B cell (primary cell): ENCODE data around the gene CTSA. TPM values are rescaled to one million over a fixed set of nuclear protein-coding genes. Genes with fewer than 3 reads are reported as not detected.

Source experiments
- ATAC-seq: fragments of 200-7000 bp; cut with Tn5 transposase; one replicate; pipeline ENCODE4 v1.10.0; 2021; ENCODE audit warnings: low read depth, mild to moderate bottlenecking, moderate number of reproducible peaks, moderate library complexity
- CTCF ChIA-PET: fragments of 350-600 bp; sonication (Branson Sonifier 250); formaldehyde crosslinking; loops from one replicate; lab custom pipeline; 2021; ENCODE audit warnings: antibody characterized with exemption, inconsistent platforms; lab: Charles Lee
- POLR2A ChIA-PET: fragments of 350-600 bp; sonication (Branson Sonifier 250); formaldehyde crosslinking; loops from one replicate; lab custom pipeline; 2021; ENCODE audit warnings: antibody characterized with exemption; lab: Charles Lee
- DNase-seq: peaks from one replicate; pipeline ENCODE4 v3.0.0; 2013
- H2AFZ ChIP-seq: 2 replicates; pipeline ENCODE4 v1.6.1; 2012; ENCODE audit warnings: mild to moderate bottlenecking, low read depth, low read length; ENCODE audit not compliant: insufficient read depth, poor library complexity, severe bottlenecking
- H3K27ac ChIP-seq, 2 donors: 1 replicate in 1 of 2; 2 replicates in 1 of 2; pipeline ENCODE4 v1.5.1; 2012 to 2013; ENCODE audit warnings: low read length in 2 of 2, mild to moderate bottlenecking in 2 of 2, moderate library complexity in 1 of 2
- H3K27me3 ChIP-seq, 4 experiments: fragments of 200-600 bp in 1 of 4; sonication (generic) in 1 of 4; replicated peaks in 1 of 4; 1 replicate in 2 of 4; 2 replicates in 2 of 4; pipeline versions ENCODE4 v1.6.1 to v1.7.0; 2013 to 2016; ENCODE audit warnings: low read length in 3 of 4, mild to moderate bottlenecking in 2 of 4, mixed read lengths in 1 of 4, moderate library complexity in 1 of 4; ENCODE audit not compliant: insufficient read depth in 4 of 4, control insufficient read depth in 3 of 4; ENCODE audit errors: control extremely low read depth in 1 of 4
- H3K36me3 ChIP-seq, 2 experiments: replicated peaks in 1 of 2; 1 replicate in 1 of 2; 2 replicates in 1 of 2; pipeline versions ENCODE4 v1.6.1 to v1.7.1; 2013; ENCODE audit warnings: low read length in 1 of 2; ENCODE audit not compliant: insufficient read depth in 2 of 2, control insufficient read depth in 1 of 2; ENCODE audit errors: control extremely low read depth in 1 of 2, extremely low read depth in 1 of 2
- H3K4me1 ChIP-seq, 2 donors: fragments of 200-600 bp in 1 of 2; sonication (generic) in 1 of 2; 1 replicate in 1 of 2; 2 replicates in 1 of 2; pipeline versions ENCODE4 v1.5.1 to v1.6.1; 2013 to 2017; ENCODE audit warnings: low read length in 2 of 2; ENCODE audit not compliant: control insufficient read depth in 2 of 2, insufficient read depth in 2 of 2
- H3K4me2 ChIP-seq: replicated peaks from 2 replicates; pipeline ENCODE3; 2012; ENCODE audit warnings: mild to moderate bottlenecking, low read depth, low read length; ENCODE audit not compliant: poor library complexity, severe bottlenecking
- H3K4me3 ChIP-seq, 5 experiments: fragments of 200-600 bp in 1 of 5; sonication (generic) in 1 of 5; 1 replicate in 3 of 5; 2 replicates in 2 of 5; pipeline versions ENCODE4 v1.5.1 to v1.7.0; 2011 to 2016; ENCODE audit warnings: low read length in 4 of 5, mild to moderate bottlenecking in 4 of 5, low read depth in 2 of 5, control low read depth in 1 of 5, moderate library complexity in 1 of 5; ENCODE audit not compliant: insufficient read depth in 1 of 5; ENCODE audit errors: control extremely low read depth in 1 of 5, extremely low read depth in 1 of 5
- H3K79me2 ChIP-seq: fragments of 200-600 bp; sonication (generic); one replicate; pipeline ENCODE4 v1.6.0; 2016; ENCODE audit warnings: low read length; ENCODE audit not compliant: control insufficient read depth, insufficient read depth
- H3K9ac ChIP-seq: fragments of 200-600 bp; sonication (generic); 2 replicates; pipeline ENCODE4 v1.6.1; 2017; ENCODE audit warnings: mild to moderate bottlenecking, low read length, moderate library complexity
- H3K9me3 ChIP-seq, 3 donors: one replicate each; pipeline versions ENCODE4 v1.6.1 to v1.7.1; 2013; ENCODE audit warnings: low read length in 2 of 3; ENCODE audit not compliant: control insufficient read depth in 2 of 3, insufficient read depth in 1 of 3; ENCODE audit errors: control extremely low read depth in 1 of 3
- H4K20me1 ChIP-seq: 2 replicates; pipeline ENCODE4 v1.6.0; 2012; ENCODE audit warnings: mild to moderate bottlenecking, low read length; ENCODE audit not compliant: insufficient read depth, control insufficient read depth, poor library complexity, severe bottlenecking
- H3K27ac Mint-ChIP-seq: one replicate; pipeline ENCODE4 v1.8.0; 2021; ENCODE audit warnings: mixed read lengths
- H3K27me3 Mint-ChIP-seq: one replicate; pipeline ENCODE4 v1.8.0; 2021; ENCODE audit warnings: mixed read lengths
- H3K4me1 Mint-ChIP-seq: one replicate; pipeline ENCODE4 v1.8.0; 2021; ENCODE audit warnings: mixed read lengths
- H3K4me3 Mint-ChIP-seq: one replicate; pipeline ENCODE4 v1.8.0; 2021; ENCODE audit warnings: mixed read lengths
- H3K9me3 Mint-ChIP-seq: one replicate; pipeline ENCODE4 v1.8.0; 2022; ENCODE audit warnings: mixed read lengths; ENCODE audit not compliant: insufficient read depth
- EZH2 ChIP-seq: IDR thresholded peaks from 2 replicates; pipeline ENCODE4 v1.6.1; 2012; ENCODE audit warnings: borderline replicate concordance, low read depth, mild to moderate bottlenecking, moderate library complexity, low read length; ENCODE audit not compliant: insufficient read depth, poor library complexity, severe bottlenecking
- WGBS: methylation state at CpG from one replicate; pipeline ENCODE4 v1.1.5; 2013; ENCODE audit warnings: missing lambda C conversion rate; ENCODE audit not compliant: insufficient coverage; 5-methylcytosine and 5-hydroxymethylcytosine counted together
- intact Hi-C: fragments of 100-400 bp; cut with micrococcal nuclease; formaldehyde crosslinking; loops from one replicate; pipeline ENCODE4 v1.10.0; 2022
- polyA plus RNA-seq: library from polyadenylated mRNA; depleted of rRNA; stranded (reverse); fragments of >200 nt; gene quantifications from 2 replicates; pipeline ENCODE4 v1.2.3, GENCODE V29; 2012
- total RNA-seq, 2 donors: library from RNA; stranded (reverse); fragments of 120-200 nt in 1 of 2; gene quantifications; 1 replicate in 1 of 2; 2 replicates in 1 of 2; pipeline versions ENCODE4 v1.2.3 to v1.2.4, GENCODE V29; 2013 to 2022
- TF ChIP-seq, protein P1 (sequence below): fragments of 200-600 bp; IDR thresholded peaks from one replicate; pipeline ENCODE4 v1.8.0; 2022; ENCODE audit warnings: antibody characterized with exemption, mild to moderate bottlenecking

The CTSA gene
- total and polyA plus RNA-seq, 2 donors (not counting 1 experiment from before 2014, with no cell fraction given), result 100 to 107 TPM

DNA sequence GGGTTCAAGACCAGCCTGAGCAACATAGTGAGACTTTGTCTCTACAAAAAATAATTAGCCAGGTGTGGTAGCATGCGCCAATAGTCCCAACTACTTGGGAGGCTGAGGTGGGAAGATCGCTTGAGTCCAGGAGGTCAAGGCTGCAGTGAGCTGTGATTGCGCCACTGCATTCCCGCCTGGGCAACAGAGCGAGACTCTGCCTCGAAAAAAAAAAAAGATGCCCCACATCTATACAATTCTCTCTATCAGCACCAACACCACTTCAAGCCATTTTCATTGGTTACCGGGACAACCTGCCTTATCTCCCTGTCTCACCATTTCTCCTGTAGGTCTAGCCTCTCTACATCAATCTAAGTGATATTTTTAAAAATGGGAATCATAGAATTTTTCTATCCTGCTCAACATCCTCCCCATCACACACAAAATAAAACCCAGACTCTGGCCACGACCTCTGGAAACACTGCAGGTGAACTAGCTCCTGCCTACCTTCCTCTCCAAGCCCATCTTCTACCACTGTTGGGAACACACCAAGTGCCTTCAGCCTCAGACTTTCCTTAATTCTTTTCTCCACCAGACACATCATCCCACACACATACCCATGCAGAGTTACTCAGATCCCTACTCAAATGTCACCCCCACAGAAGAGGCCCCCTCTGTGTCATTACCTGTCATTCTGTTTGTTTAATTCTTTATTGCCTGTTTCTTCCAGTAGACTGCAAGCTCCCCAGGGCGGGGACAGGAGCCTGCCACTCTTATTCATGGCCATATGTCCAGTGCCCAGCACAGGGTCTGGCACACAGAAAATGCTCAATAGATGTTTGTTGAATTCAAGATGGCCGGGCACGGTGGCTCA lies 30.4 kb downstream of the CTSA start:
- no peaks in the 10 kb centered on the region for H3K9me3 ChIP-seq
- H3K27me3 Mint-ChIP-seq, result peaks cover 28% of the 10 kb centered on the region
- H3K4me1 ChIP-seq, result no peaks in the 10 kb centered on the region
- CTCF ChIA-PET, result interaction anchor here (1.5 kb wide), 1 partner anchor 16 kb away, joined by 7 read pairs; no protein-coding TSS in a partner anchor
- no peak overlapping the region for H3K27ac ChIP-seq
- H3K9me3 Mint-ChIP-seq, result no peaks in the 10 kb centered on the region
- no peak overlapping the region for H3K27ac Mint-ChIP-seq
- H3K4me1 Mint-ChIP-seq, result no peaks in the 10 kb centered on the region
- DNase-seq, result no peak
- no peak overlapping the region for H2AFZ ChIP-seq
- POLR2A ChIA-PET, result no interaction called here
- H3K4me3 ChIP-seq, result no peak overlapping the region
- no peaks in the 10 kb centered on the region for H4K20me1 ChIP-seq
- no peak for ATAC-seq
- no peaks in the 10 kb centered on the region for H3K79me2 ChIP-seq
- intact Hi-C loops, result no loop called here
- H3K4me2 ChIP-seq, result no peak overlapping the region
- no peak overlapping the region for H3K9ac ChIP-seq
- no peaks in the 10 kb centered on the region for H3K36me3 ChIP-seq
- H3K4me3 Mint-ChIP-seq, result no peak overlapping the region
- 88% methylated on average over 8 of the region's 11 CpGs for WGBS
- peaks cover 0 to 25% (median 2%) of the 10 kb centered on the region in 4 experiments for H3K27me3 ChIP-seq
- TF ChIP-seq, protein P1, sequence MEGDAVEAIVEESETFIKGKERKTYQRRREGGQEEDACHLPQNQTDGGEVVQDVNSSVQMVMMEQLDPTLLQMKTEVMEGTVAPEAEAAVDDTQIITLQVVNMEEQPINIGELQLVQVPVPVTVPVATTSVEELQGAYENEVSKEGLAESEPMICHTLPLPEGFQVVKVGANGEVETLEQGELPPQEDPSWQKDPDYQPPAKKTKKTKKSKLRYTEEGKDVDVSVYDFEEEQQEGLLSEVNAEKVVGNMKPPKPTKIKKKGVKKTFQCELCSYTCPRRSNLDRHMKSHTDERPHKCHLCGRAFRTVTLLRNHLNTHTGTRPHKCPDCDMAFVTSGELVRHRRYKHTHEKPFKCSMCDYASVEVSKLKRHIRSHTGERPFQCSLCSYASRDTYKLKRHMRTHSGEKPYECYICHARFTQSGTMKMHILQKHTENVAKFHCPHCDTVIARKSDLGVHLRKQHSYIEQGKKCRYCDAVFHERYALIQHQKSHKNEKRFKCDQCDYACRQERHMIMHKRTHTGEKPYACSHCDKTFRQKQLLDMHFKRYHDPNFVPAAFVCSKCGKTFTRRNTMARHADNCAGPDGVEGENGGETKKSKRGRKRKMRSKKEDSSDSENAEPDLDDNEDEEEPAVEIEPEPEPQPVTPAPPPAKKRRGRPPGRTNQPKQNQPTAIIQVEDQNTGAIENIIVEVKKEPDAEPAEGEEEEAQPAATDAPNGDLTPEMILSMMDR, result no peak
- TF ChIP-seq EZH2, result no peak
